Measurements from ENCODE around the gene FSCN2. TPM values are rescaled to one million over a fixed set of nuclear protein-coding genes. Genes with fewer than 3 reads are reported as not detected.

Gene FSCN2
- total RNA-seq, 4 donors from 2014 or later, result 0.46 to 2.7 (median 1.8) TPM

GRCh38 chr17:81486199-81486810 lies 41.9 kb upstream of the FSCN2 start:
- TF ChIP-seq, protein P1, sequence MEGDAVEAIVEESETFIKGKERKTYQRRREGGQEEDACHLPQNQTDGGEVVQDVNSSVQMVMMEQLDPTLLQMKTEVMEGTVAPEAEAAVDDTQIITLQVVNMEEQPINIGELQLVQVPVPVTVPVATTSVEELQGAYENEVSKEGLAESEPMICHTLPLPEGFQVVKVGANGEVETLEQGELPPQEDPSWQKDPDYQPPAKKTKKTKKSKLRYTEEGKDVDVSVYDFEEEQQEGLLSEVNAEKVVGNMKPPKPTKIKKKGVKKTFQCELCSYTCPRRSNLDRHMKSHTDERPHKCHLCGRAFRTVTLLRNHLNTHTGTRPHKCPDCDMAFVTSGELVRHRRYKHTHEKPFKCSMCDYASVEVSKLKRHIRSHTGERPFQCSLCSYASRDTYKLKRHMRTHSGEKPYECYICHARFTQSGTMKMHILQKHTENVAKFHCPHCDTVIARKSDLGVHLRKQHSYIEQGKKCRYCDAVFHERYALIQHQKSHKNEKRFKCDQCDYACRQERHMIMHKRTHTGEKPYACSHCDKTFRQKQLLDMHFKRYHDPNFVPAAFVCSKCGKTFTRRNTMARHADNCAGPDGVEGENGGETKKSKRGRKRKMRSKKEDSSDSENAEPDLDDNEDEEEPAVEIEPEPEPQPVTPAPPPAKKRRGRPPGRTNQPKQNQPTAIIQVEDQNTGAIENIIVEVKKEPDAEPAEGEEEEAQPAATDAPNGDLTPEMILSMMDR (IDR thresholded peaks at IDR 0.05), result no peak
- TF ChIP-seq POLR2A (IDR thresholded peaks at IDR 0.05), result no peak
- no peak for DNase-seq (ENCODE audit: low spot score in 2 of 2)
- H3K4me3 ChIP-seq (ENCODE audit: low read depth, poor library complexity, severe bottlenecking), result no peak overlapping the region
- intact Hi-C loops (cut with DNase I; ENCODE audit: low total_unique reads), result loop anchor here (10.0 kb wide), 1 partner anchor 192 kb away; the partner anchor contains the start of gene SLC38A10
- WGBS, 2 donors, result 75% methylated on average over 17 of the region's 17 CpGs

- no peak overlapping the region for H3K4me3 ChIP-seq (ENCODE audit: low read depth, poor library complexity, severe bottlenecking)
- DNase-seq (ENCODE audit: low spot score in 2 of 2), result no peak
- TF ChIP-seq, protein P1 (IDR thresholded peaks at IDR 0.05), result no peak
- no peak for TF ChIP-seq POLR2A (IDR thresholded peaks at IDR 0.05)
- intact Hi-C loops (cut with DNase I; ENCODE audit: low total_unique reads), result loop anchor here (10.0 kb wide), 1 partner anchor 192 kb away; the partner anchor contains the start of gene SLC38A10
- WGBS, 2 donors, result 60 to 62% methylated on average over 10 of the region's 10 CpGs
These were observed 41.1 kb upstream of the FSCN2 start for GRCh38 chr17:81487089-81487486.

GRCh38 chr17:81487487-81488275 lies 40.5 kb upstream of the FSCN2 start:
- intact Hi-C loops (cut with DNase I; ENCODE audit: low total_unique reads), result loop anchor here (10.0 kb wide), 1 partner anchor 193 kb away; the partner anchor contains the start of gene SLC38A10
- peak in 1 of 2 donors; percentile 93 for DNase-seq (ENCODE audit: low spot score in 2 of 2)
- peak overlapping the region; percentile 41 for H3K4me3 ChIP-seq (ENCODE audit: low read depth, poor library complexity, severe bottlenecking)
- WGBS, 2 donors, result 23 to 26% methylated on average over 26 to 41 of the region's 87 CpGs
- TF ChIP-seq, protein P1 (IDR thresholded peaks at IDR 0.05), result no peak
- TF ChIP-seq POLR2A (IDR thresholded peaks at IDR 0.05), result no peak

DNA sequence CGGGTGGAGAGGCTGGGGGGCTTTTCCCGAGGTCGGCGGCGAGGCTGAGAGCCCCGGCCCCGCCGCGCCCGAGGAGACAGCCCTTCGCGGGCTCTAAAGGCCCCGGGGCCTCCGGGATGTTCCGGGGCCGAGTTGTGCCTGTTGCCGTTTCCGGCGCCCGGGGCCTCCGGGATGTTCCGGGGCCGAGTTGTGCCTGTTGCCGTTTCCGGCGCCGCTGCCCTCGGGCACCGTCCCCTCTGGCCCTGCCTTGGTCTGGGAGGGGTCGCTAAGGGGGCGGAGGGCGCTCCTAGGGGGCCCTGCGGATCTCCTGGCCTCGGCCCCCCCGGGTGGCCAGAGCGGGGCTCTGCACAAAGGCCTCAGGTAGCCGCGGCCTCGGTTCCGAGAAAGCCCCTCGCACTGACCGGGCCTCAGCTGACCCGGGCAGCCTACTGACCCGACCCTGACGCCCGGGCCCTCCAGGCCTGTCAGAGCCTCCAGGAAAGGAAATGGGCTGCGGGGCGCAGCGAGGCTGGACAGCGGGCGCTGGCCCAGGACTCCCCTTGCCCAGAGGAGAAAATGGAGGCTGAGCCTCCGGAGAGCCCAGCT lies 39.8 kb upstream of the FSCN2 start:
- DNase-seq (ENCODE audit: low spot score in 2 of 2), result no peak
- 30 to 83% methylated on average over 5 to 22 of the region's 52 CpGs for WGBS, 2 donors
- intact Hi-C loops (cut with DNase I; ENCODE audit: low total_unique reads), result loop anchor here (10.0 kb wide), 1 partner anchor 194 kb away; the partner anchor contains the start of gene SLC38A10
- H3K4me3 ChIP-seq (ENCODE audit: low read depth, poor library complexity, severe bottlenecking), result peak overlapping the region; percentile 41
- no peak for TF ChIP-seq POLR2A (IDR thresholded peaks at IDR 0.05)
- TF ChIP-seq, protein P1 (IDR thresholded peaks at IDR 0.05), result no peak

- intact Hi-C loops (cut with DNase I; ENCODE audit: low total_unique reads), result loop anchor here (10.0 kb wide), 1 partner anchor 195 kb away; the partner anchor contains the start of gene SLC38A10
- no peak for DNase-seq (ENCODE audit: low spot score in 2 of 2)
- WGBS, 2 donors, result 70 to 74% methylated on average over 23 to 25 of the region's 27 CpGs
- no peak for TF ChIP-seq POLR2A (IDR thresholded peaks at IDR 0.05)
- TF ChIP-seq, protein P1 (IDR thresholded peaks at IDR 0.05), result no peak
- no peak overlapping the region for H3K4me3 ChIP-seq (ENCODE audit: low read depth, poor library complexity, severe bottlenecking)
These were observed 38.9 kb upstream of the FSCN2 start for GRCh38 chr17:81489012-81489997.

Measured in lower leg skin (tissue), 4 donors.